ENCODE results near the gene KLHL29.

GRCh38 chr2:23711979-23712755, 327.2 kb downstream of the KLHL29 start:
- no peak for TF ChIP-seq POLR2A (IDR thresholded peaks at IDR 0.05; ENCODE audit: low read depth, low read length)
- TF ChIP-seq TAF1 (IDR thresholded peaks at IDR 0.05; ENCODE audit: borderline replicate concordance, low read depth, low read length) = no peak
- TF ChIP-seq POLR2AphosphoS5 (IDR thresholded peaks at IDR 0.05; ENCODE audit: low read depth, low read length) = no peak
